HL-60 (cell line): ENCODE results near the gene HHATL.

ENCODE experiments used
- DNase-seq, 2 experiments: peaks; one replicate each; pipeline ENCODE4 v3.0.0-alpha.2; 2010 to 2020; ENCODE audit warnings: low read depth in 1 of 2, low spot score in 1 of 2
- H3K27ac ChIP-seq: fragments of 250-450 bp; sonication (Bioruptor Pico); replicated peaks from 2 replicates; pipeline ENCODE4 v1.5.1; 2020; ENCODE audit warnings: mild to moderate bottlenecking, moderate library complexity
- H3K27me3 ChIP-seq: fragments of 250-450 bp; sonication (Bioruptor Pico); 2 replicates; pipeline ENCODE4 v1.5.1; 2021; ENCODE audit warnings: mild to moderate bottlenecking, moderate library complexity; ENCODE audit not compliant: insufficient read depth, poor library complexity, severe bottlenecking
- H3K4me3 ChIP-seq: replicated peaks from 2 replicates; pipeline ENCODE4 v1.5.1; 2011; ENCODE audit warnings: mild to moderate bottlenecking, control low read depth, low read length; ENCODE audit not compliant: insufficient read depth
- CTCF ChIP-seq: IDR thresholded peaks from one replicate; pipeline ENCODE4 v1.5.1; 2011; ENCODE audit warnings: low read length, control low read depth, inconsistent platforms; ENCODE audit not compliant: insufficient read depth
- GABPA ChIP-seq: IDR thresholded peaks from 2 replicates; pipeline ENCODE4 v1.6.1; 2012; ENCODE audit warnings: low read depth
- POLR2AphosphoS5 ChIP-seq: IDR thresholded peaks from 2 replicates; pipeline ENCODE4 v1.6.1; 2012; ENCODE audit warnings: low read depth
- REST ChIP-seq: IDR thresholded peaks from 2 replicates; pipeline ENCODE4 v1.6.1; 2012; ENCODE audit warnings: low read depth; ENCODE audit not compliant: insufficient replicate concordance
- SPI1 ChIP-seq: IDR thresholded peaks from 2 replicates; pipeline ENCODE4 v1.6.1; 2012; ENCODE audit warnings: low read depth, mild to moderate bottlenecking, borderline replicate concordance

Gene HHATL

GRCh38 chr3:42675909-42676308, 26.7 kb downstream of the HHATL start:
- no peak overlapping the region for H3K4me3 ChIP-seq
- no peaks in the 10 kb centered on the region for H3K27me3 ChIP-seq
- no peak for DNase-seq
- TF ChIP-seq SPI1 (no peak), CTCF (no peak)
- H3K27ac ChIP-seq: no peak overlapping the region

GRCh38 chr3:42674146-42674545, 28.5 kb downstream of the HHATL start:
- H3K4me3 ChIP-seq: no peak overlapping the region
- DNase-seq: no peak
- no peak overlapping the region for H3K27ac ChIP-seq
- TF ChIP-seq REST: no peak
- TF ChIP-seq POLR2AphosphoS5: no peak
- TF ChIP-seq SPI1: no peak
- TF ChIP-seq GABPA: no peak
- no peak for TF ChIP-seq CTCF
- no peaks in the 10 kb centered on the region for H3K27me3 ChIP-seq

GRCh38 chr3:42673082-42673481, 29.5 kb downstream of the HHATL start:
- Histone ChIP-seq H3K27ac (no peak overlapping the region), H3K4me3 (no peak overlapping the region), H3K27me3 (no peaks in the 10 kb centered on the region)
- TF ChIP-seq POLR2AphosphoS5 (no peak), CTCF (no peak), SPI1 (no peak), GABPA (no peak), REST (no peak)
- no peak for DNase-seq

- no peak overlapping the region for H3K4me3 ChIP-seq
- H3K27ac ChIP-seq: no peak overlapping the region
- TF ChIP-seq SPI1 (no peak), GABPA (no peak), REST (no peak), POLR2AphosphoS5 (no peak), CTCF (no peak)
- H3K27me3 ChIP-seq: no peaks in the 10 kb centered on the region
- peak in 1 of 2 experiments; percentile 9 for DNase-seq
These were observed 30.1 kb downstream of the HHATL start for GRCh38 chr3:42672515-42672914.
